Urinary bladder (tissue), 4 donors: ENCODE results near the gene OSGIN1. TPM values are rescaled to one million over a fixed set of nuclear protein-coding genes. Genes with fewer than 3 reads are reported as not detected.

Experiments used
- DNase-seq: peaks from one replicate; pipeline ENCODE4 v3.0.0-alpha.2; 2015; ENCODE audit errors: extremely low spot score
- H3K27ac ChIP-seq: one replicate; pipeline ENCODE4 v1.5.1; 2013; ENCODE audit warnings: low read depth, mild to moderate bottlenecking, moderate library complexity
- H3K36me3 ChIP-seq: one replicate; pipeline ENCODE4 v1.6.1; 2013; ENCODE audit warnings: mild to moderate bottlenecking, moderate library complexity; ENCODE audit not compliant: insufficient read depth
- H3K4me1 ChIP-seq: one replicate; pipeline ENCODE4 v1.6.1; 2013; ENCODE audit warnings: mild to moderate bottlenecking, moderate library complexity; ENCODE audit not compliant: insufficient read depth
- H3K4me3 ChIP-seq: one replicate; pipeline ENCODE4 v1.5.1; 2013; ENCODE audit warnings: low read depth, low read length
- WGBS: extraction: QIAGEN DNeasy Blood & Tissue Kit; methylation state at CpG from one replicate; pipeline ENCODE4 v1.1.7; 2013; 5-methylcytosine and 5-hydroxymethylcytosine counted together
- polyA plus RNA-seq: library from polyadenylated mRNA; stranded (reverse); fragments of 200-250 nt; gene quantifications from one replicate; pipeline ENCODE4 v1.2.3, GENCODE V29; 2013
- total RNA-seq: library from RNA; depleted of rRNA; stranded (reverse); fragments of >200 nt; gene quantifications from one replicate; pipeline ENCODE4 v1.2.3, GENCODE V29; 2014
- donor health status: healthy with polysubstance abuse.
- donor health status: healthy.

The OSGIN1 gene
- total and polyA plus RNA-seq, 2 donors: 0.21 to 11.9 TPM

GRCh38 chr16:83972256-83973008 lies 19.4 kb downstream of the OSGIN1 start:
- H3K4me1 ChIP-seq: no peaks in the 10 kb centered on the region
- no peak overlapping the region for H3K4me3 ChIP-seq
- no peak for DNase-seq
- no peaks in the 10 kb centered on the region for H3K36me3 ChIP-seq
- WGBS: 83% methylated on average over 19 of the region's 19 CpGs
- no peak overlapping the region for H3K27ac ChIP-seq

GRCh38 chr16:83973077-83973476 lies 20.0 kb downstream of the OSGIN1 start:
- Histone ChIP-seq H3K27ac (no peak overlapping the region), H3K4me3 (no peak overlapping the region), H3K4me1 (no peaks in the 10 kb centered on the region), H3K36me3 (no peaks in the 10 kb centered on the region)
- WGBS: 82% methylated on average over 10 of the region's 10 CpGs
- DNase-seq: no peak

GRCh38 chr16:83973581-83974385 lies 20.7 kb downstream of the OSGIN1 start:
- no peak for DNase-seq
- Histone ChIP-seq H3K4me1 (no peaks in the 10 kb centered on the region), H3K27ac (no peak overlapping the region), H3K4me3 (no peak overlapping the region), H3K36me3 (no peaks in the 10 kb centered on the region)
- 80% methylated on average over 22 of the region's 22 CpGs for WGBS

DNA sequence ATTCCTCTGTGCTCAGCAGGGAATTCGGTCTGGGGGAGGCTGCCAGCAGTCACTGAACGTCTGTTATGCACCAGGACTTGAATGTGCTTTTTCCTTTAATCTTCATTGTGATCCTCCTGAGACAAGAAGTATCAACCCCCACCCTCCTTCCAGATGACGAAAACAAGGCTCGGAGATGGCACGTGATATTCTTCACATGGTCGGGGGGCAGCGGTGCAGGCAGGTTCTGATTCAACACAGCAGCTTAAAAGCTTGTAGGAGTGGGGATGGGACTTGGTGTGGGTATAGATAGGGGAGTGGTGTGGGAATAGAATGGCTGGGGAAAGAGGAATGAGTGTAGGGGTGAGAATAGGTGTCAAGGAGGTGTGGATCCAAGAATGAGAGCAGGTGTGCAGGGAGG lies 21.4 kb downstream of the OSGIN1 start:
- WGBS: 32% methylated on average over 7 of the region's 7 CpGs
- no peaks in the 10 kb centered on the region for H3K36me3 ChIP-seq
- no peak for DNase-seq
- H3K27ac ChIP-seq: no peak overlapping the region
- no peak overlapping the region for H3K4me3 ChIP-seq
- H3K4me1 ChIP-seq: no peaks in the 10 kb centered on the region

DNA sequence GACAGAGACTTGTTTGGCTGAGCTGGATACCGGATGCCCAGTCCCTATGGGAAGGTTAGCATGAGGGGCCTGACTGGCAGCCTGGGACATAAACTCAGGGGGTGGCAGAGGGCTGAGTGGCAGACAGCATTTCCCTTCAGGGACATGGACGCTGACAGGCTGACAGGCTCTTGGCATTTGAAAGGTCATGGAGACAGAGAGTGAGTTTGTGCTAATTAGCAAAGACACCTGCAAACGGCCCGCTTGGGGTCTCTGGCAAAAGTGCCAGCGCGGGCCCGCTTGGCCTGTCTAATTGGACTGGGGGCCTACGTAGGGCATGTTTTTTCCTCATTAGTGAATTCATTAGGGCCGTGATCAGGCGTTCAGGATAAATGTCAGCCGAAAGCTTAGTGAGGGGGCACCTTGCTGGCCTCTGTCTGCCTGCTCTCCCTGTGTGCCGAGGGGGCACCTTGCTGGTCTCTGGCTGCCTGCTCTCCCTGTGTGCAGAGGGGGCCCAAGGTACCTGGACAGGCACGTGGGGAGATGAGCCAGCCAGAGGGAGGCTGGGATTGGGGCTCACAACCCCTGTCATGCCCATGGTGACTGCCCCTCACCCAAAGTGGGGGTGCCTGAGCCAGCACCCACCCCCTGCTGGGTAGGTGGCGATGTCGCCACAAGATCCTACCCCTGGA lies 22.7 kb downstream of the OSGIN1 start:
- 82% methylated on average over 15 of the region's 15 CpGs for WGBS
- no peak overlapping the region for H3K4me3 ChIP-seq
- H3K4me1 ChIP-seq: no peaks in the 10 kb centered on the region
- no peak for DNase-seq
- H3K27ac ChIP-seq: no peak overlapping the region
- H3K36me3 ChIP-seq: no peaks in the 10 kb centered on the region

GRCh38 chr16:83977056-83977815 lies 24.2 kb downstream of the OSGIN1 start:
- no peaks in the 10 kb centered on the region for H3K36me3 ChIP-seq
- DNase-seq: no peak
- H3K27ac ChIP-seq: no peak overlapping the region
- 83% methylated on average over 6 of the region's 6 CpGs for WGBS
- no peaks in the 10 kb centered on the region for H3K4me1 ChIP-seq
- no peak overlapping the region for H3K4me3 ChIP-seq

- no peak for DNase-seq
- Histone ChIP-seq H3K4me3 (no peak overlapping the region), H3K27ac (no peak overlapping the region), H3K36me3 (no peaks in the 10 kb centered on the region), H3K4me1 (no peaks in the 10 kb centered on the region)
- WGBS: 86% methylated on average over 5 of the region's 5 CpGs
Measured at GRCh38 chr16:83978401-83978904, 25.4 kb downstream of the OSGIN1 start.

DNA sequence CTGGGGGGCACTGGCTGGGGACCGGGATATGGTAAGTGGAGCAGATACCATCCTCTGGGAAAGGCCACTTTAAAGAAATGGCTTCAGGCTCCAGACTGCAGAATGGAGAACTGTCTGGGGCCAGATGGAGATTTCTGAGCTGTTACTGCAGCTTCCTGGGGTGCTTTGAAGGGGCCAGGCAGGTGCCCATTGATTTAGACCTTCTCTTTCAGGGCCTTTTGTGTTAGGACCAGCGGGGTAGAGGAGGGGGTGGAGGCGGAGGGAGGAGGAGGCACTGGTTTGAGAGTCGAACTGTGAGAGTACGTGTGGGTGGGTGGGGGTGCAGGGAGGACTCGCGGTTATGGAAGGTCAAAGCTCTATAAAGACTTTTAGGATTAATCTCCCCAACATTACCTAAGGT lies 26.4 kb downstream of the OSGIN1 start:
- no peaks in the 10 kb centered on the region for H3K4me1 ChIP-seq
- 92% methylated on average over 7 of the region's 7 CpGs for WGBS
- no peak overlapping the region for H3K4me3 ChIP-seq
- no peaks in the 10 kb centered on the region for H3K36me3 ChIP-seq
- no peak for DNase-seq
- no peak overlapping the region for H3K27ac ChIP-seq

GRCh38 chr16:83980794-83981193 lies 27.8 kb downstream of the OSGIN1 start:
- Histone ChIP-seq H3K27ac (no peak overlapping the region), H3K4me1 (no peaks in the 10 kb centered on the region), H3K36me3 (no peaks in the 10 kb centered on the region), H3K4me3 (no peak overlapping the region)
- WGBS: 96% methylated on average over 2 of the region's 2 CpGs
- DNase-seq: no peak

DNA sequence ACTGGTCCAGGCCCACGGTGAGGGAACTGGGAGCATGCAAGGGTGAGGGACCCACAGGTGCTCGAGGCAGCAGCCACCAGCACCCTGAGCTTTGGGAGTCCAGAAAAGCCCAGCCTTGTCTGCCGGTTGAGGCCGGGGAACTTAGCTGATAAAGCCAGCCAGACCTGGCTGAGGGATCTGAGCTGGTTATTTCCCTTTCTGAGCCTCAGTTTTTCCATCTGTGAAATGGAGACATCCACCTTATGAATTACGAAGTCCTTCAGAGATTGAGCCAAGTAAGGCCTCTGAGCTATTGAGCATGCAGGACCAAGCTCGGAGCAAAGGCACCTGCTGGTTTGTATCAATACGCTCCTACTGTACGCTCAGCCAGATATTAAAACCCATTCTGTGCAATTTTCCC lies 28.8 kb downstream of the OSGIN1 start:
- H3K36me3 ChIP-seq: no peaks in the 10 kb centered on the region
- no peaks in the 10 kb centered on the region for H3K4me1 ChIP-seq
- no peak overlapping the region for H3K27ac ChIP-seq
- 96% methylated on average over 8 of the region's 8 CpGs for WGBS
- H3K4me3 ChIP-seq: no peak overlapping the region
- no peak for DNase-seq

DNA sequence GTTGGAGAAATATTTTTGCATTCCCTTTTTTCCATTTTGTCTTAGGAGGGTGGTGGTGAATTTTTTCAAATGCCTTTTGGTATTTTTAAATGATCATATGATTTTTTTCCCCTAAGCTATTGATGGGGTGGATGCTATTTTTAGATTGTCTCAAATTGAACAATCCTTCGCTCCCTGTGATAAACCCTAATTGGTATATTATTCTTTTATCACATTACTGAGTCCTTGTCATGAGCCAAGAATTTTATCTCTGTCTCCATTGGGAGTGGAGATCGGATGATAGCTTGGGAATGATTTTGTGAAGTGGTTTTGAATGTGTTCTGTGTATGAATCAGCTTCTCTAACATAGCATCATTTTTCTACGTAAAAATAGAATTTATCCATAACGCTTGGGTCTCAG lies 30.5 kb downstream of the OSGIN1 start:
- no peak for DNase-seq
- Histone ChIP-seq H3K36me3 (no peaks in the 10 kb centered on the region), H3K4me3 (no peak overlapping the region), H3K27ac (no peak overlapping the region), H3K4me1 (no peaks in the 10 kb centered on the region)
- WGBS: 56% methylated on average over 4 of the region's 4 CpGs

DNA sequence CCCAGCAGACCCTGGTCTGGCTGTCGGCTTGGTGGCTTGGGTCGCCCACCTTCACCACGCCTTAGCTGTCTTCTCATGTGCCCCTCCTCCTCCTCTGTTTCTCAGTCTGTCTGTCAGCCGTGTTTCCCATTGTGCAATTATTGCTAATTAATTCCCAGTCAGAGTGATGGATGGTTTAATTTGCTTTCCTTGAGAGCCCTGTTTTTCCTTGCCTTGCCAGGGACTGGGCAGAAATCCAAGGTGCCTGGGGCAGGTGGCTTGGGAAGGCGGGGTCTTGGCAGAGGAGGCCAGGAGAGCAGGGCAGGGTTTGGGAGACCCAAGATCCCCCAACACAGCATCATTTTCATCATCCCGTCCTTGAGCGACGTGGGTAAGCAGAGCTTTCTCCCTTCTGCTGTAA lies 36.3 kb downstream of the OSGIN1 start:
- H3K4me3 ChIP-seq: no peak overlapping the region
- H3K4me1 ChIP-seq: no peaks in the 10 kb centered on the region
- no peaks in the 10 kb centered on the region for H3K36me3 ChIP-seq
- no peak for DNase-seq
- H3K27ac ChIP-seq: no peak overlapping the region
- 83% methylated on average over 8 of the region's 8 CpGs for WGBS

DNA sequence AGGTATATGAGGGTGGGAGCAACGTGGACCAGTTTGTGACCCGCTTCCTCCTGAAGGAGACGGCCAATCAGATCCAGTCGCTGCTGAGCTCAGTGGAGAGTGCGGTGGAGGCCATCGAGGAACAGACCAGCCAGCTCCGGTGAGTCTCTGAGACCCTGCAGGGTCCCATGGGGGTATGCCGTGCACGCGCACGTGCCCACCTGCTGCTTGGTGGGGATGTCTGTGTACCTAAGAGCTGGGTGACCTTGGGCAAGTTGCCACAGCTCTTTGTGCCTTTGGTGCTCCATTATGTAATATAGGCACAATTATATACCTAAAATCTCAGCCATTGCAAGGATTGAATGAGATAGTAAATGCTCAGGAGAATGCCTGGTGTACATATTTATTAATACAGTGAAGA lies 37.5 kb downstream of the OSGIN1 start:
- H3K27ac ChIP-seq: no peak overlapping the region
- no peaks in the 10 kb centered on the region for H3K36me3 ChIP-seq
- H3K4me1 ChIP-seq: no peaks in the 10 kb centered on the region
- WGBS: 89% methylated on average over 11 of the region's 11 CpGs
- no peak for DNase-seq
- no peak overlapping the region for H3K4me3 ChIP-seq
